Tibial nerve (tissue), 4 donors: ENCODE measurements around the gene FRMPD2.
"Not testable (repeated sequence)": the region's sequence is repeated elsewhere in the genome, so short reads cannot be mapped to it uniquely, and the experiment has no call there.

ENCODE experiments used
- EP300 ChIP-seq, 2 donors: sonication (generic); formaldehyde crosslinking; IDR thresholded peaks; one replicate each; pipeline ENCODE4 v1.6.1; 2017; ENCODE audit warnings: antibody characterized with exemption in 2 of 2, mild to moderate bottlenecking in 1 of 2
- TF ChIP-seq, protein P1 (sequence below), 5 experiments: fragments of 200-600 bp in 3 of 5; fragments of 450-650 bp in 2 of 5; sonication (generic) in 3 of 5; IDR thresholded peaks; one replicate each; pipeline ENCODE4 v1.5.1; 2016 to 2019; ENCODE audit warnings: antibody characterized with exemption in 5 of 5, mild to moderate bottlenecking in 3 of 5, moderate library complexity in 2 of 5

- TF ChIP-seq, protein P1, sequence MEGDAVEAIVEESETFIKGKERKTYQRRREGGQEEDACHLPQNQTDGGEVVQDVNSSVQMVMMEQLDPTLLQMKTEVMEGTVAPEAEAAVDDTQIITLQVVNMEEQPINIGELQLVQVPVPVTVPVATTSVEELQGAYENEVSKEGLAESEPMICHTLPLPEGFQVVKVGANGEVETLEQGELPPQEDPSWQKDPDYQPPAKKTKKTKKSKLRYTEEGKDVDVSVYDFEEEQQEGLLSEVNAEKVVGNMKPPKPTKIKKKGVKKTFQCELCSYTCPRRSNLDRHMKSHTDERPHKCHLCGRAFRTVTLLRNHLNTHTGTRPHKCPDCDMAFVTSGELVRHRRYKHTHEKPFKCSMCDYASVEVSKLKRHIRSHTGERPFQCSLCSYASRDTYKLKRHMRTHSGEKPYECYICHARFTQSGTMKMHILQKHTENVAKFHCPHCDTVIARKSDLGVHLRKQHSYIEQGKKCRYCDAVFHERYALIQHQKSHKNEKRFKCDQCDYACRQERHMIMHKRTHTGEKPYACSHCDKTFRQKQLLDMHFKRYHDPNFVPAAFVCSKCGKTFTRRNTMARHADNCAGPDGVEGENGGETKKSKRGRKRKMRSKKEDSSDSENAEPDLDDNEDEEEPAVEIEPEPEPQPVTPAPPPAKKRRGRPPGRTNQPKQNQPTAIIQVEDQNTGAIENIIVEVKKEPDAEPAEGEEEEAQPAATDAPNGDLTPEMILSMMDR (IDR thresholded peaks at IDR 0.05): not testable (repeated sequence)
- TF ChIP-seq EP300 (IDR thresholded peaks at IDR 0.05): not testable (repeated sequence)
Observed at GRCh38 chr10:48110277-48110676, 164.2 kb downstream of the FRMPD2 start.
